Tibial nerve (tissue), 4 donors: ENCODE results near the gene STIL. TPM values are rescaled to one million over a fixed set of nuclear protein-coding genes. Genes with fewer than 3 reads are reported as not detected.

Experiments used
- DNase-seq, 2 donors: peaks; one replicate each; pipeline ENCODE4 v3.0.0-alpha.2; 2019; ENCODE audit warnings: low spot score in 2 of 2
- H3K27ac ChIP-seq, 4 donors: fragments of 200-600 bp; sonication (generic) in 3 of 4; one replicate each; pipeline ENCODE4 v1.5.1; 2017 to 2019; ENCODE audit warnings: mild to moderate bottlenecking in 1 of 4
- H3K27me3 ChIP-seq, 2 donors: fragments of 200-600 bp; sonication (generic) in 1 of 2; one replicate each; pipeline versions ENCODE4 v1.5.1 to v1.6.0; 2017 to 2019
- H3K36me3 ChIP-seq, 3 donors: fragments of 200-600 bp; sonication (generic); one replicate each; pipeline ENCODE4 v1.5.1; 2018 to 2019
- H3K4me1 ChIP-seq, 4 donors: fragments of 200-600 bp; sonication (generic) in 3 of 4; one replicate each; pipeline ENCODE4 v1.5.1; 2017 to 2019
- H3K4me3 ChIP-seq, 4 donors: fragments of 200-600 bp; sonication (generic) in 3 of 4; one replicate each; pipeline ENCODE4 v1.5.1; 2017 to 2019; ENCODE audit warnings: mild to moderate bottlenecking in 1 of 4, moderate library complexity in 1 of 4
- H3K9me3 ChIP-seq, 4 donors: fragments of 200-600 bp; sonication (generic) in 3 of 4; one replicate each; pipeline ENCODE4 v1.5.1; 2017 to 2019
- CTCF ChIP-seq, 5 experiments: fragments of 200-600 bp in 3 of 5; fragments of 450-650 bp in 2 of 5; sonication (generic) in 3 of 5; IDR thresholded peaks; one replicate each; pipeline ENCODE4 v1.5.1; 2016 to 2019; ENCODE audit warnings: antibody characterized with exemption in 5 of 5, mild to moderate bottlenecking in 3 of 5, moderate library complexity in 2 of 5
- EP300 ChIP-seq, 2 donors: sonication (generic); formaldehyde crosslinking; IDR thresholded peaks; one replicate each; pipeline ENCODE4 v1.6.1; 2017; ENCODE audit warnings: antibody characterized with exemption in 2 of 2, mild to moderate bottlenecking in 1 of 2
- POLR2A ChIP-seq, 2 donors: fragments of 450-650 bp; IDR thresholded peaks; one replicate each; pipeline ENCODE4 v1.6.1; 2017; ENCODE audit warnings: antibody characterized with exemption in 2 of 2, mild to moderate bottlenecking in 2 of 2, moderate library complexity in 2 of 2
- WGBS, 2 donors: methylation state at CpG; one replicate each; pipeline ENCODE4 v1.1.5; 2018; 5-methylcytosine and 5-hydroxymethylcytosine counted together
- total RNA-seq, 4 donors: library from RNA; depleted of rRNA; stranded (reverse); fragments of >200 nt; gene quantifications; one replicate each; pipeline ENCODE4 v1.1.0, GENCODE V29; 2016

The STIL gene
- total RNA-seq, 4 donors from 2014 or later = 0.44 to 2.7 (median 1.2) TPM

GRCh38 chr1:47252369-47252768 is 61.6 kb downstream of the STIL start:
- DNase-seq = no peak
- Histone ChIP-seq H3K36me3 (no peaks in the 10 kb centered on the region), H3K4me3 (no peak overlapping the region), H3K27me3 (no peaks in the 10 kb centered on the region), H3K9me3 (no peaks in the 10 kb centered on the region), H3K27ac (no peak overlapping the region), H3K4me1 (no peaks in the 10 kb centered on the region)
- WGBS, 2 donors = 83 to 85% methylated on average over 1 of the region's 1 CpG
- no peak for TF ChIP-seq CTCF (IDR thresholded peaks at IDR 0.05)
- no peak for TF ChIP-seq EP300 (IDR thresholded peaks at IDR 0.05)
- no peak for TF ChIP-seq POLR2A (IDR thresholded peaks at IDR 0.05)

GRCh38 chr1:47249755-47250154 is 64.2 kb downstream of the STIL start:
- no peak for TF ChIP-seq EP300 (IDR thresholded peaks at IDR 0.05)
- TF ChIP-seq CTCF (IDR thresholded peaks at IDR 0.05) = no peak
- TF ChIP-seq POLR2A (IDR thresholded peaks at IDR 0.05) = no peak
- 94 to 95% methylated on average over 3 of the region's 3 CpGs for WGBS, 2 donors

GRCh38 chr1:47244339-47244862 is 69.5 kb downstream of the STIL start:
- 77 to 80% methylated on average over 3 of the region's 3 CpGs for WGBS, 2 donors
- Histone ChIP-seq H3K4me1 (no peaks in the 10 kb centered on the region), H3K4me3 (no peak overlapping the region), H3K36me3 (no peaks in the 10 kb centered on the region), H3K9me3 (no peaks in the 10 kb centered on the region), H3K27me3 (peaks cover 0 to 34% of the 10 kb centered on the region in 2 donors), H3K27ac (no peak overlapping the region)
- DNase-seq = no peak
- TF ChIP-seq CTCF (IDR thresholded peaks at IDR 0.05) (no peak), POLR2A (IDR thresholded peaks at IDR 0.05) (no peak), EP300 (IDR thresholded peaks at IDR 0.05) (no peak)

More at GRCh38 chr1:47249755-47250154, 64.2 kb downstream of the STIL start:
- Histone ChIP-seq H3K4me3 (no peak overlapping the region), H3K4me1 (no peaks in the 10 kb centered on the region), H3K36me3 (no peaks in the 10 kb centered on the region), H3K9me3 (no peaks in the 10 kb centered on the region), H3K27ac (no peak overlapping the region), H3K27me3 (no peaks in the 10 kb centered on the region)
- DNase-seq = no peak

- Histone ChIP-seq H3K27ac (no peak overlapping the region), H3K4me1 (no peaks in the 10 kb centered on the region), H3K27me3 (peaks cover 0 to 35% of the 10 kb centered on the region in 2 donors), H3K9me3 (no peaks in the 10 kb centered on the region), H3K36me3 (no peaks in the 10 kb centered on the region), H3K4me3 (no peak overlapping the region)
- TF ChIP-seq CTCF (IDR thresholded peaks at IDR 0.05) = no peak
- no peak for TF ChIP-seq EP300 (IDR thresholded peaks at IDR 0.05)
- TF ChIP-seq POLR2A (IDR thresholded peaks at IDR 0.05) = no peak
- no peak for DNase-seq
- 61 to 63% methylated on average over 5 of the region's 5 CpGs for WGBS, 2 donors
Observed at GRCh38 chr1:47243910-47244309, 70.0 kb downstream of the STIL start.

GRCh38 chr1:47241114-47242113 is 72.5 kb downstream of the STIL start:
- Histone ChIP-seq H3K4me1 (no peaks in the 10 kb centered on the region), H3K27ac (no peak overlapping the region), H3K36me3 (no peaks in the 10 kb centered on the region), H3K9me3 (no peaks in the 10 kb centered on the region), H3K4me3 (no peak overlapping the region), H3K27me3 (peaks cover 0 to 35% of the 10 kb centered on the region in 2 donors)
- no peak for DNase-seq
- no peak for TF ChIP-seq EP300 (IDR thresholded peaks at IDR 0.05)
- no peak for TF ChIP-seq POLR2A (IDR thresholded peaks at IDR 0.05)
- no peak for TF ChIP-seq CTCF (IDR thresholded peaks at IDR 0.05)
- 63 to 79% methylated on average over 11 of the region's 11 CpGs for WGBS, 2 donors
